K562 (cell line): Measurements from ENCODE around the gene PRKAG2. TPM values are rescaled to one million over a fixed set of nuclear protein-coding genes. Genes with fewer than 3 reads are reported as not detected.

Source experiments
- ATAC-seq: fragments of 200-7000 bp; cut with Tn5 transposase; 3 replicates; pipeline ENCODE4 v1.9.1; 2020; ENCODE audit warnings: moderate library complexity
- BruUV-seq: library from RNA; stranded (reverse); fragments of 400-500 nt; replicated peaks from 2 replicates; lab custom pipeline; 2021; lab: Mats Ljungman, UMichigan
- CTCF ChIA-PET: fragments of 300-600 bp; formaldehyde crosslinking; extraction: SDS; loops from one replicate; lab custom pipeline; 2021; ENCODE audit warnings: low intra/inter-chr PET ratio; lab: Yijun Ruan, JAX
- POLR2A ChIA-PET: fragments of 300-600, 350-650 bp; sonication (Branson Sonifier 250); formaldehyde crosslinking; extraction: SDS; loops from one replicate; lab custom pipeline; 2021; ENCODE audit warnings: antibody characterized with exemption, inconsistent platforms; lab: Yijun Ruan, JAX
- DNase-seq, 4 experiments: peaks; one replicate each; pipeline versions ENCODE4 v3.0.0 to v3.0.0-alpha.2; 2011 to 2018; ENCODE audit warnings: low spot score in 3 of 4, mixed read lengths in 3 of 4; ENCODE audit errors: extremely low read depth in 1 of 4
- FAIRE-seq: peaks from 2 replicates; lab custom pipeline; 2011; peaks lifted over from hg19 to GRCh38; lab: Jason Lieb, UNC
- H2AFZ ChIP-seq: 2 replicates; pipeline ENCODE4 v1.6.0; 2011; ENCODE audit warnings: low read depth, low read length, control low read depth, inconsistent platforms
- H3K27ac ChIP-seq: fragments of 200-600 bp; 3 replicates; pipeline ENCODE4 v1.8.0; 2011; ENCODE audit warnings: low read depth, mild to moderate bottlenecking, control low read depth, inconsistent platforms, low read length, moderate library complexity, mixed read lengths; ENCODE audit errors: extremely low read depth
- H3K27me3 ChIP-seq, 2 experiments: fragments of 300-600 bp in 1 of 2; 2 replicates in 1 of 2; 3 replicates in 1 of 2; pipeline versions ENCODE4 v1.6.0 to v1.8.0; 2011; ENCODE audit warnings: inconsistent platforms in 2 of 2, low read length in 2 of 2, mild to moderate bottlenecking in 1 of 2, mixed read lengths in 1 of 2, moderate library complexity in 1 of 2; ENCODE audit not compliant: control insufficient read depth in 2 of 2, insufficient read depth in 2 of 2
- H3K36me3 ChIP-seq: fragments of 300-600 bp; 3 replicates; pipeline ENCODE4 v1.8.0; 2011; ENCODE audit warnings: mild to moderate bottlenecking, low read length, inconsistent platforms; ENCODE audit not compliant: control insufficient read depth, insufficient read depth
- H3K4me1 ChIP-seq, 2 experiments: fragments of 200-600 bp in 1 of 2; replicated peaks in 1 of 2; 2 replicates in 1 of 2; 3 replicates in 1 of 2; pipeline versions ENCODE4 v1.5.1 to v1.8.0; 2011; ENCODE audit warnings: inconsistent platforms in 2 of 2, low read length in 2 of 2, mild to moderate bottlenecking in 1 of 2, mixed read lengths in 1 of 2, moderate library complexity in 1 of 2; ENCODE audit not compliant: control insufficient read depth in 2 of 2, insufficient read depth in 2 of 2
- H3K4me2 ChIP-seq: 2 replicates; pipeline ENCODE4 v1.6.1; 2011; ENCODE audit warnings: low read length, control low read depth, inconsistent platforms, mixed read lengths; ENCODE audit not compliant: insufficient read depth
- H3K4me3 ChIP-seq: fragments of 200-600 bp; sonication (generic), shearing (Covaris generic); 2 replicates; pipeline ENCODE4 v1.5.1; 2016; ENCODE audit warnings: control low read depth, inconsistent platforms
- H3K79me2 ChIP-seq: fragments of 200-600 bp; 3 replicates; pipeline ENCODE4 v1.8.0; 2011; ENCODE audit warnings: low read length, inconsistent platforms; ENCODE audit not compliant: control insufficient read depth, insufficient read depth
- H3K9ac ChIP-seq, 2 experiments: 2 replicates each; pipeline versions ENCODE4 v1.6.0 to v1.6.1; 2011; ENCODE audit warnings: low read depth in 2 of 2, low read length in 2 of 2, control low read depth in 1 of 2, inconsistent platforms in 1 of 2, mild to moderate bottlenecking in 1 of 2, mixed read lengths in 1 of 2; ENCODE audit not compliant: insufficient read depth in 1 of 2
- H3K9me1 ChIP-seq: one replicate; pipeline ENCODE4 v1.6.0; 2011; ENCODE audit warnings: inconsistent platforms, mild to moderate bottlenecking, low read length, moderate library complexity; ENCODE audit not compliant: control insufficient read depth, insufficient read depth
- H3K9me3 ChIP-seq: replicated peaks from 2 replicates; pipeline ENCODE4 v1.5.1; 2011; ENCODE audit warnings: low read depth, low read length, inconsistent platforms; ENCODE audit not compliant: control insufficient read depth, insufficient read depth
- H4K20me1 ChIP-seq: replicated peaks from 2 replicates; pipeline ENCODE4 v1.6.1; 2011; ENCODE audit warnings: low read length, inconsistent platforms, mixed read lengths; ENCODE audit not compliant: control insufficient read depth, insufficient read depth
- CREM ChIP-seq: IDR thresholded peaks from 2 replicates; pipeline ENCODE4 v1.6.1; 2014; ENCODE audit warnings: antibody characterized with exemption, low read depth
- GABPA ChIP-seq: fragments of 200-800 bp; sonication (Bioruptor generic); conservative IDR thresholded peaks from 2 replicates; pipeline ENCODE4 v1.6.1; 2016; ENCODE audit warnings: low read depth, missing genetic modification characterization, missing compliant biosample characterization
- MECOM ChIP-seq: fragments of 250-450 bp; sonication (Bioruptor Pico); IDR thresholded peaks from 2 replicates; pipeline ENCODE4 v1.8.0; 2022; ENCODE audit warnings: inconsistent platforms
- PCBP1 ChIP-seq: fragments of 200-400 bp; formaldehyde crosslinking; IDR thresholded peaks from 2 replicates; pipeline ENCODE4 v1.6.1; 2018; ENCODE audit warnings: mild to moderate bottlenecking, low read depth, low read length; ENCODE audit not compliant: poor library complexity, severe bottlenecking
- RAD51 ChIP-seq: fragments of 450-650 bp; IDR thresholded peaks from 2 replicates; pipeline ENCODE4 v1.7.1; 2016; ENCODE audit warnings: low read depth, mild to moderate bottlenecking, borderline replicate concordance
- WGBS: fragments of 100-300 bp; shearing (Covaris generic); methylation state at CpG from one replicate; pipeline ENCODE4 v1.1.6; 2016; ENCODE audit warnings: low coverage, mixed read lengths; ENCODE audit not compliant: insufficient coverage; ENCODE audit errors: missing lambda C conversion rate; 5-methylcytosine and 5-hydroxymethylcytosine counted together
- in situ Hi-C: fragments of 300-500 bp; cut with MboI; formaldehyde crosslinking; loops from 4 replicates; pipeline ENCODE4 v1.15.0; 2018; ENCODE audit warnings: inconsistent platforms, mixed read lengths
- intact Hi-C: fragments of 100-400 bp; cut with micrococcal nuclease; formaldehyde crosslinking; loops from 2 replicates; pipeline ENCODE4 v1.14.2; 2022
- polyA plus RNA-seq, 8 experiments: library from polyadenylated mRNA; depleted of rRNA in 4 of 8; stranded (reverse) in 5 of 8; unstranded in 3 of 8; fragments of >200 nt; fragmentation: Nextera tagmentation in 2 of 8; fragmentation: Illumina TruSeq in 1 of 8; extraction: Ambion mirVana in 2 of 8; extraction: Trizol in 1 of 8; gene quantifications; 2 replicates each; pipeline versions ENCODE4 v1.2.1 to v1.2.3, GENCODE V29; 2011 to 2014; ENCODE audit warnings: inconsistent platforms in 1 of 8, missing spikeins in 1 of 8
- total RNA-seq, 7 experiments: library from RNA; depleted of rRNA in 6 of 7; stranded (reverse); fragments of >200 nt in 6 of 7; fragmentation: Illumina TruSeq in 2 of 7; extraction: Trizol in 2 of 7; gene quantifications; 2 replicates each; pipeline versions ENCODE4 v1.2.1 to v1.2.3, GENCODE V29; 2011 to 2021; ENCODE audit warnings: low replicate concordance in 1 of 7
- TF ChIP-seq, protein P1 (sequence below): sonication (generic); formaldehyde crosslinking; IDR thresholded peaks from 2 replicates; pipeline ENCODE4 v1.8.1; 2023; ENCODE audit warnings: mild to moderate bottlenecking, missing genetic modification reagents

Gene PRKAG2
- total and polyA plus RNA-seq, 9 of the 15 experiments (the other 6 are each of a cell fraction or from before 2014, with no cell fraction given): 0.99 to 5.6 (median 3.3) TPM

DNA sequence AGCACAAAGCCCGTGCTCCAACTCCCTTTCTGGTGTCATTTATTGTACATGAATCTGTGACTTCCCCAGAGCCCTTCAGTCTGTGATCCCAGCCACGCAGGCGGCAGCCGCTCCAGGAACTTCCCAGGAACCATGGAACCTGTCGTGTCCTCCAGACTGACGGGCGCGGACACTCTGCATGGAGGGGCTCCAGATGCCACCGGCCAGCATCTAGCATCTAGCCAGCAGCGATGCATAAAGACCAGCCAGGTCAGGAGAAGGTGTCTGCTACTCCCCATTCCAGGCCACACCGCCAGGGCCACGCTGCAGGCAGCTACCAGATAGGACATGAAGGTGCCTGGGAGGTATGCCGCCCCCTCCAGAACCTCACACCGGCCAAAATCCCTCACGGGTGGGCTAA is 77.4 kb downstream of the PRKAG2 start (continued):
- TF ChIP-seq, protein P1, sequence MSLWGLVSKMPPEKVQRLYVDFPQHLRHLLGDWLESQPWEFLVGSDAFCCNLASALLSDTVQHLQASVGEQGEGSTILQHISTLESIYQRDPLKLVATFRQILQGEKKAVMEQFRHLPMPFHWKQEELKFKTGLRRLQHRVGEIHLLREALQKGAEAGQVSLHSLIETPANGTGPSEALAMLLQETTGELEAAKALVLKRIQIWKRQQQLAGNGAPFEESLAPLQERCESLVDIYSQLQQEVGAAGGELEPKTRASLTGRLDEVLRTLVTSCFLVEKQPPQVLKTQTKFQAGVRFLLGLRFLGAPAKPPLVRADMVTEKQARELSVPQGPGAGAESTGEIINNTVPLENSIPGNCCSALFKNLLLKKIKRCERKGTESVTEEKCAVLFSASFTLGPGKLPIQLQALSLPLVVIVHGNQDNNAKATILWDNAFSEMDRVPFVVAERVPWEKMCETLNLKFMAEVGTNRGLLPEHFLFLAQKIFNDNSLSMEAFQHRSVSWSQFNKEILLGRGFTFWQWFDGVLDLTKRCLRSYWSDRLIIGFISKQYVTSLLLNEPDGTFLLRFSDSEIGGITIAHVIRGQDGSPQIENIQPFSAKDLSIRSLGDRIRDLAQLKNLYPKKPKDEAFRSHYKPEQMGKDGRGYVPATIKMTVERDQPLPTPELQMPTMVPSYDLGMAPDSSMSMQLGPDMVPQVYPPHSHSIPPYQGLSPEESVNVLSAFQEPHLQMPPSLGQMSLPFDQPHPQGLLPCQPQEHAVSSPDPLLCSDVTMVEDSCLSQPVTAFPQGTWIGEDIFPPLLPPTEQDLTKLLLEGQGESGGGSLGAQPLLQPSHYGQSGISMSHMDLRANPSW: no peak
- TF ChIP-seq RAD51 (no peak), MECOM (CRISPR knock-in tag) (no peak), CREM (no peak)
- TF ChIP-seq, all 486 proteins: peak for 0

DNA sequence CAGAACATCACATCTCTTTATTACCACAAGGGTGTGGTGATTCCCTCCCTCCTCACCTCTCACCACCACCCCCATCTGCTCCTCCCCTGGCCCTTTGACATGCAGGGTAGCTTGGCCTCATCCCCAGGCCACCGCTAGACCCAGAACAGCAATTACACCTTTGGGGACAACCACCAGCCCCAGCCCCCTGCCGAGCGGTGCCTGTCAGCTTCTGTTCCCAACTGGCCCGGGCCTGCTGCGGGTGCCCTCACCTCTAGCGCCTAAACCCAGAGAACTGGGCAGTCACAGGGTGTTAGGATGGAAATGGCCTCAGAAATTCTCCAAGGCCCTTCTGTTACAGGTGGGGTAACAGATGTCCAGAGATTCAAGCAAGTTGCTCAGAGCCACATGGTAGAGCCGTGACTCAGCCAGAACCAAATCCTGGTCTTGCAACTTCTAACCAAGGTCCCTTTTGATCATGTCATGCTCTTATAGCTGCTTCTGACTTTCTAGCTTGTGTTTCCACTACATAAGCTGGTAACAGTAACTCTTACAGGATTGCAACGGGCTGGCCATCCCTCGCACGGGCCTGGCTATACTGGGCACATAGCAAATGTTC is 78.0 kb downstream of the PRKAG2 start:
- intact Hi-C loops (no loop called here), in situ Hi-C loops (no loop called here)
- H3K4me1 ChIP-seq: peaks cover 0 to 7% of the 10 kb centered on the region in 2 experiments; a peak in 3 of 5 replicates
- no peak overlapping the region for H3K9ac ChIP-seq
- BruUV-seq: no TSS peak
- FAIRE-seq: no peak
- no peak for DNase-seq
- H3K27ac ChIP-seq: no peak overlapping the region
- no peaks in the 10 kb centered on the region for H3K9me3 ChIP-seq
- H3K79me2 ChIP-seq: no peaks in the 10 kb centered on the region
- 4% methylated on average over 10 of the region's 10 CpGs for WGBS
- H3K4me2 ChIP-seq: no peak overlapping the region
- no peak for ATAC-seq
- no peaks in the 10 kb centered on the region for H3K36me3 ChIP-seq
- ChIA-PET CTCF (no interaction called here), POLR2A (interaction anchor here (0.6 to 1.5 kb wide), 2 partner anchors 13 to 416 kb away, joined by 3 to 4 read pairs; no protein-coding TSS in a partner anchor)
- no peaks in the 10 kb centered on the region for H3K9me1 ChIP-seq
- H2AFZ ChIP-seq: no peak overlapping the region
- H3K27me3 ChIP-seq: peaks cover 66 to 85% of the 10 kb centered on the region in 2 experiments
- no peak for TF ChIP-seq GABPA (tag)
- TF ChIP-seq PCBP1: no peak
- peaks cover 11% of the 10 kb centered on the region for H4K20me1 ChIP-seq
- no peak overlapping the region for H3K4me3 ChIP-seq
